Stimulated activated CD4-positive, alpha-beta T cell treated with anti-CD3 and anti-CD28 coated beads, Interleukin-4, amount 100 ng/mL, for 1 hour (primary cell): ENCODE data around the gene ZNF444.
"Not testable (repeated sequence)": the region's sequence is repeated elsewhere in the genome, so short reads cannot be mapped to it uniquely, and the experiment has no call there.

Source experiments
- DNase-seq: peaks from one replicate; pipeline ENCODE4 v3.0.0-alpha.2; 2020

The ZNF444 gene

DNA sequence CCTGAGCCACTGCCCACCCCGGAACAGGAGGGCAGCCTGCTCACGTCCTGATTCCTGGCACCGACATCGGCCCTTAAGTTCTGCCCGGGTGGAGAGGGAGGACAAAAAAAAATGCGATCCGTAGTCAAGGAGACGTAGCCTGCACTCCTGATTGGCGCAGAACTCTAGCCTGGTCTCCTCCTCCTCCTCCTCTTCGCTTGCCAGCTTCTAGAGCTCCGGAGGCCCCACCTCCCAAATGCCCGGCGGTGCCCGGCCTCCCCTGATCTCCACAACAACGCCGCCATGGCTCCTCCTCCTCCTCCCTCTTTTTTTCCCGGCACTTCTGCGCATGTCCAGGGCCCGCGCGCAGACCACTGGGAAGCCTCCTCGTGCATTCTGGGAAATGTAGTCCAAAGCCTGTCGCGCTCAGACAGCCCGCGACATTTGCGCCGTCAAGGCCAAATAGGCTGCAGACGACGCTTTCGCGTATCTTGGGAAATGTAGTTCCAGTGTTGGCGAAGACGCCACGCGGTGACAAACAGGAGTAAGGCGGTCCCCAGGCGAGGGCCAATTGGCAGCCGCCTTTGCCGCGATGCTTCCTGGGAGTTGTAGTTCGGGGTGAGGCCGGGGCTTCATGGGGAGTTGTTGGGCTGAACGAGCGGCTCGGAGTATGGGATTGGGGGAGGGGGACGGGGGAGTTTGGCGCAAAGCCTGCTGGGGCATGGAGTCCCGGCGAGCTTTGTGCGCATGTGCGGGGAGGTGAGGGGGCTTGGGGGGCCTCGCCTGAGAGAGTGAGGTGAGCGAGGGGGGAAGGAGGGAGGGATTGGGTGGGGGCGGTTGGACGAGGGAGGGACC is at the start of gene ZNF444:
Gene ZNF444 (plus strand): TSS at position 705 of the 834 bp plus-strand sequence. CDS start 5,625 bp downstream, outside the sequence.
- peak; percentile 99 for DNase-seq

DNA sequence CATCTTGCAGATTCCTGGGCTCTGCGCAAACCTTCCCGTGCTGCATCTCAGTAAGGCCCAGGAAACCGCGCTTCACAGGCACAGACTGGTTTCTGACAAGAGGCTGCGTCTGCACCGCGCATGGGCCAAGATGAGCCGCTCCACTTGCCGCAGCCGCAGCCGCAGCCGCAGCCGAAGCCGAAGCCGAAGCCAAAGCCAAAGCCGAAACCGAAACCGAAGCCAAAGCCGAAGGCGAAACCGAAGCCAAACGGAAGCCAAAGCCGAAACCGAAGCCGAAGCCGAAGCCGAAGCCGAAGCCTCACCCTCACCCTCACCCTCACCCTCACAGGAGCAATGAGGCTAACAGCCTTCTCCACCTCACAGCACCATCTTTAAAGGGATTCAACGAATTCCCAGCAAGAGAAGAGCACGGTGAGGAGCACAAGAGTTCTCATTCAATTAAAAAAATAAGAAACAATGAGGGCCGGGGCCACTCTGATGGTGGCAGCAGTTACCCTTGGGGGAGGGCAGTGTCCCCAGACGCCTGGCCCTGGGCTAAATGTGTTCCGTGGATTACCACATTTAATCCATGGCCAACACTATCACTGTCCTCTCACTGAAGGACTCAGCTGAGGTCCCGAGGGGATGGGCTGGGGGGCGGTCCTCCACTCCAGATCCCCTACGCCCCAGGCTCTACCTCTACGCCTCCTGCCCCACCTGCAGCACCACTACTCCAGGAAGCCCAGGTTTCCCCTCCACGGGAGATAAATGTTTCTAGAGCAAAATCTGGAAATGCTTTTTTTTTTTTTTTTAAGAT is 49.1 kb upstream of the ZNF444 start:
- DNase-seq = no peak

DNA sequence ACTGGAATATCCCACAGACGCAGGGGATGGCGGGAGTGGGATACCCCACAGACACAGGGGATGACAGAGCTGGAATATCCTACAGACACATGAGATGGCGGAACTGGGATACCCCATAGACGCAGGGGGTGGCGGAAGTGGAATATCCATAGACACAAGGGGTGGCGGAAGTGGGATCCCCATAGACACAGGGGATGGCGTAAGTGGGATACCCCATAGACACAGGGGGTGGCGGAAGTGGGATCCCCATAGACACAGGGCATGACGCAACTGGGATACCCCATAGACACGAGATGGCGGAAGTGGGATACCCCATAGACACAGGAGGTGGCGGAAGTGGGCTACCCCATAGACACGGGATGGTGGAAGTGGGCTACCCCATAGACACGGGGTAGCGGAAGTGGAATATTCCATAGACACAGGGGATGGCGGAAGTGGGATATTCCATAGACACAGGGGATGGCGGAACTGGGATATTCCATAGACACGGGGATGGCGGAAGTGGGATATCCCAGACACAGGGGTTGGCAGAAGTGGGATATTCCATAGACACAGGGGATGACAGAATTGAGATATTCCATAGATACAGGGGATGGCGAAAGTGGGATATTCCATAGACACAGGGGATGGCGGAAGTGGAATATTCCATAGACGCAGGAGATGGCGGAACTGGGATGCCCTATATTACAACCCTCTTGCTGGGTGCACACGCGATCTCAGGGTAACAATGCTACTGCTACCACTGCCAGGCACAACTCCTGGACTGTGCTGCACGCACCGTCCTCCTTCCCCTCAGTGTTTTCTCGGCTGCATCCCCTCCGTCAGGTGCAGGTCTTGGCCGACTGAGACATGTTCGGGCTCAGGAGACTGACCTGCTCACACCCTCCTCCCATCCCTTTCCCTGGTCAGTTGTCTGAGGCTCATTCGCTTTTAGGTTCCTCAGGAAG is 48.1 kb upstream of the ZNF444 start:
- no peak for DNase-seq

- DNase-seq = no peak
Observed at GRCh38 chr19:56094449-56094848, 46.6 kb upstream of the ZNF444 start.

DNA sequence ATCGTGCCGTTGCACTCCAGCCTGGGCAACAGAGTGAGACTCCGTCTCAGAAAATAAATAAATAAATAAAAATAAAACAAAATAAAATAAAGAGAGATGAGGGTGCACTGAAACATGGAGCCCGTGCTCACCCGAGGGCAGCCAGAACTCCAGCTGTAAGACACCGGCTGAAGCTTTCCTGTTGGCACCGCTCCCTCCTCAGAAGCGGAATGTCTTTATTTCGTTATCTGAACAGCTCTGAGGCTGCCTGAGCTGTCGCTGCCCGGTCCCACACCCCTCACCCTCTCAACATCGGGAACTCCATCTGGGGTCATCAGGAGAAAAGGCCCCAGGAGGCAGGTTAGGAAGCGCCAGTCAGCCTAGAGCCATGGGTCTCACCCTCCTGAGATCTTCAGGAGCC is 44.4 kb upstream of the ZNF444 start:
- DNase-seq = no peak

GRCh38 chr19:56097306-56097705 is 43.8 kb upstream of the ZNF444 start:
- no peak for DNase-seq

- no peak for DNase-seq
Observed at GRCh38 chr19:56097776-56098175, 43.3 kb upstream of the ZNF444 start.

GRCh38 chr19:56098237-56098636 is 42.9 kb upstream of the ZNF444 start:
- not testable (repeated sequence) for DNase-seq

- no peak for DNase-seq
Observed at GRCh38 chr19:56098731-56099568, 42.1 kb upstream of the ZNF444 start.

- DNase-seq = no peak
Observed at GRCh38 chr19:56099638-56100539, 41.2 kb upstream of the ZNF444 start.

DNA sequence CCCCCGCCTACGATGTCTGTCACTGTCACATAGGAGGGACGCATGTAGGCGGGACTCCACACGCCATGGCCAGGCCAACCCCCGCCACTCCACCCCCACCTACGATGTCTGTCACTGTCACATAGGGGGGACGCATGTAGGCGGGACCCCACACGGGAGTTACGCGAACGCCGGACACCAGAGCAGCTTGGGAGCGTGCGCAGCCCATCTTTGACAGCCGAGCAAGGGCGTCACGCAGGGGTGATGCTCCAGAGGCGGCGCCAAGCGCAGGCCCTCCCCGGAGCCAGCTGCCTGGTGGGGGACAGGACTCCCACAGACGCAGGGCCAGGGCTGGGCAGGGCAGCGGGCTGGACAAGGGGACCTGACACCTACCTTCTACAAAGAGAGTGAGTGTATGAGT is 40.0 kb upstream of the ZNF444 start:
- no peak for DNase-seq

DNA sequence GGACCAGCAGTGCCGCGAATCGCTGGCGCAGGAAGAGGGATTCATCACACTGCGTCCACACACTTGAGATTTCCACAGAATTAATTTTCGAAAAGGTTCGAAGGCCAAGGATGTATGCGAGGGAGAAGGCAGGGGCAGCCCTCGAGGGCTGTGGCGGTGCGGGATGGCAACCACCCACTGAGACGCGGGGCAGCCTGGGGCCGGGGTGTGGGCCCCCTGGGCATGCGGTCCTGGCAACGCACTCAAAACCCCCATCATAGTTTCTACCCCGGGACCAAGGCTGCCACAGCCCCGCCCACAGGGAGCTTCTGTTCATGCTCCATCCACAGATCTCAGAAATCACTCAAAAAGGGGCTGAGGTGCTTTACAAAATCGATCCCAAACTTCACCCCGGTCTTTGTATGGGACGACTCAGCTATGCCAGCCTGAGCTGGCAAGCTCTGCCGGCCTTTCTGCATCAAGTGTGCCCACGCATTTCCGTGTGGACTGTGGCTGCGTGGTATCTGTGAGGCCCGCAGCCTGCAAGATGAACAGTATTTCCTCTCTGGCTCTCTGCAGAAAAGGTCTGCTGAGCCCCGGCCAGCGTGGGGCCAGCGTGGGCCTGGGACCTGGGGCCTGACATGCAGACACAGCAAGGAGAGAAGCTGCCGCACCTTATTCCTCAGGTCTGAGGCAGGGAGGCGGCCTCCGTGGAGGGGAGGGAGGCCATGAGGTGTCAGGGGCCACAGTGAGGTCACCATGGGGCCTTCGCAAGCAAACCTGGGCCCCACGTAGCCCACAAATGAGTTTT is 39.1 kb upstream of the ZNF444 start:
- DNase-seq = no peak

GRCh38 chr19:56103027-56103614 is 38.0 kb upstream of the ZNF444 start:
- no peak for DNase-seq

- DNase-seq = no peak
Observed at GRCh38 chr19:56104423-56104822, 36.7 kb upstream of the ZNF444 start.

GRCh38 chr19:56105090-56105701 is 35.9 kb upstream of the ZNF444 start:
- peak; percentile 49 for DNase-seq

DNA sequence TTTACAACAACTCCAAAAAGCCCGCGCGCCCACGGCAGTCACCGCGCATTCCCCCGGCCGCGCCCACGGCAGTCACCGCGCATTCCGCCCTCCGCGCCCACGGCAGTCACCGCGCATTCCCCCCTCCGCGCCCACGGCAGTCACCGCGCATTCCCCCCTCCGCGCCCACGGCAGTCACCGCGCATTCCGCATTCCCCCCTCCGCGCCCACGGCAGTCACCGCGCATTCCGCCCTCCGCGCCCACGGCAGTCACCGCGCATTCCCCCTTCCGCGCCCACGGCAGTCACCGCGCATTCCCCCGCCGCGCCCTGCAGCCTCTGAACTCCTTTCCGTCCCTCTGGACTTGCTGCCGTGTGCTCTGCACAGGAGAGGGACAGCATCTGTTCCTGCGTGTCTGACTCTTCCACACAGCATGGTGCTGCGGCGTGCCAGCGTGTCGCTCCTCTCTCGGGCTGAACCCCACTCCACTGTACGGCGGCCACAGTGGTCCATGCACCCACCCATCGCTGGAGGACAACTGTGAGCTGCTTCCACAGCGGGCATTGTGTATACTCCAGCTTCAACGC is 35.2 kb upstream of the ZNF444 start:
- DNase-seq = not testable (repeated sequence)

DNA sequence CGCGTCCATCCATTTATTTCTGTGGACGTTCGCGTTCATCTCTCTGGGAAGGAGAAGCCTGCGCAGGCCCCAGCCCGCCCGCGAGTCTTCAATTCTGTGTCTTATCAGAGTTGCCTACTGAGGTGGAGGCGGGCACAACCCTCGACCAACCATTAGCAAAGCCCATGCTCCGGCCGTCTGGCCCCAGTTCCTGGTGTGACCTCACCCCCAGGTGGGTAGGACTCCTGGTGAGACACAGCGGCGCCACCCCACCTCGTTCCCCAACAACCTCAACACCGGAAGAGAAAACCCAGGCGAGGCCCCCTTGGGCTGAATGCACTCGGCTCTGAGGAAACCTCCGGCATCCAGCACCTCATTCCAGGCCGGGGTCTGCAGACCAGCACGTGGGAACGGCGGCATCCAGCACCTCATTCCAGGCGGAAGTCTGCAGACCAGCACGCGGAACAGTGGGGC is 34.7 kb upstream of the ZNF444 start:
- DNase-seq = no peak

- no peak for DNase-seq
Observed at GRCh38 chr19:56106993-56107392, 34.1 kb upstream of the ZNF444 start.
